Measurements from ENCODE around the gene CLIP4. TPM values are rescaled to one million over a fixed set of nuclear protein-coding genes. Genes with fewer than 3 reads are reported as not detected.

The CLIP4 gene
- total RNA-seq, 5 donors from 2014 or later (not counting 1 experiment from before 2014, with no cell fraction given): 38.4 to 54.2 (median 47.7) TPM

DNA sequence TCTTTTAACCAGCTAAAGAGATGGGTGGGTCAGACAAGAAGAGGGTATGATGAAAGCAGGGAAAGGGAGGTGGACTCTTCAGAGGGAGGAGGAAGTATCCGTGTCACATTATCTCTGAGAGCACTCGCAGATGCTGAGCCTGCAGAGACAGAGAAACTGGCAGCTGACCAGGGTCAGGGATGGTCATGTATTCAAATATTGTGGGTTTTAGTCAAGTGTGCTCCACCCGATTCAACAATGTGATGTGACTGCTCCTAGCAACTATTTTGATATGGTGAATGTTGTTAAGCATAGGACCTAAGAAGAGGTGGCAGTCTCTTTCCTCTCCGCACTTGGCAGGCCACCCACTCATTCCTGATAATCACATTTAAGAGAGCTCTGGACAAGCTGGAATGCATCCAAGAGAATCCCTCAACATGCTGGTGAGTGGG lies 1.3 kb upstream of the CLIP4 start:
- H3K4me1 ChIP-seq (ENCODE audit: control insufficient read depth in 1 of 2, extremely low read depth in 1 of 2, insufficient read depth in 2 of 2, low read length in 2 of 2): peaks cover 10 to 14% of the 10 kb centered on the region in 2 experiments
- no peak overlapping the region for H3K27ac ChIP-seq (ENCODE audit: low read length)
- peaks cover 34 to 37% (median 35%) of the 10 kb centered on the region in 3 donors for H3K4me1 Mint-ChIP-seq
- peaks cover 0 to 3% of the 10 kb centered on the region in 2 donors for H3K27me3 Mint-ChIP-seq
- no peaks in the 10 kb centered on the region for H3K9me3 Mint-ChIP-seq
- POLR2A ChIA-PET: interaction anchor here in 1 of 2 donors (0.5 kb wide), 1 partner anchor 26 kb away, joined by 3 read pairs; no protein-coding TSS in a partner anchor
- H3K36me3 Mint-ChIP-seq: no peaks in the 10 kb centered on the region
- H3K27me3 ChIP-seq (replicated peaks in 1 of 2; ENCODE audit: control insufficient read depth in 2 of 2, extremely low read depth in 1 of 2, insufficient read depth in 2 of 2, low read length in 1 of 2): peaks cover 0 to 4% of the 10 kb centered on the region in 2 experiments
- no peaks in the 10 kb centered on the region for H3K36me3 ChIP-seq (ENCODE audit: control insufficient read depth in 2 of 2, extremely low read depth in 1 of 2, insufficient read depth in 1 of 2, low read length in 1 of 2)
- CTCF ChIA-PET: no interaction called here
- peak overlapping the region; percentile 93 to 97 for H3K27ac Mint-ChIP-seq
- no peak for DNase-seq
- WGBS (ENCODE audit: insufficient coverage): 83% methylated on average over 1 of the region's 4 CpGs
- H3K4me3 ChIP-seq (ENCODE audit: control insufficient read depth in 1 of 2, extremely low read depth in 1 of 2, low read length in 1 of 2): no peak overlapping the region
- ATAC-seq (replicated peaks in 1 of 4): no peak
- peak overlapping the region; percentile 88 to 96 (median 90) for H3K4me3 Mint-ChIP-seq
- no peaks in the 10 kb centered on the region for H3K9me3 ChIP-seq

DNA sequence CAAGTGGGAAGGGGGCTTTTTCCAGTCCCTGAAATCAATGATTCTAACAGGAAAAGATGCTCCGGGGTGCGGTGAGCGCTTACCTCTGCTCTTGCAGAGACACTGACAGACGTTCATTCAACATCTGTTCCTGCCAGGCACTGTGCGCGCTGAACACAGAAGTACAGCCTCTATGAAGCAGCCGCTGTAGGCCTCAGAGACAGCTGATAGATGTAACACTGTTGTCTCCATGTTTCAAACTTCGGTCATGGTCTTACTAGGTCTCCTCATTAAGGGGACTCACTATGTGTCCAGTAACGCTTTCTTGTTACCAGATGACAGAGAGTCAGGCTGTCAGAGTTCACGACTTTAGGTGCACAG lies 649 bp upstream of the CLIP4 start:
- no peak for ATAC-seq (replicated peaks in 1 of 4)
- Histone ChIP-seq H3K9me3 (no peaks in the 10 kb centered on the region), H3K4me1 (ENCODE audit: control insufficient read depth in 1 of 2, extremely low read depth in 1 of 2, insufficient read depth in 2 of 2, low read length in 2 of 2) (peaks cover 14 to 17% of the 10 kb centered on the region in 2 experiments), H3K27me3 (replicated peaks in 1 of 2; ENCODE audit: control insufficient read depth in 2 of 2, extremely low read depth in 1 of 2, insufficient read depth in 2 of 2, low read length in 1 of 2) (peaks cover 0 to 3% of the 10 kb centered on the region in 2 experiments), H3K4me3 (ENCODE audit: control insufficient read depth in 1 of 2, extremely low read depth in 1 of 2, low read length in 1 of 2) (peak overlapping the region; percentile 28 to 54), H3K36me3 (ENCODE audit: control insufficient read depth in 2 of 2, extremely low read depth in 1 of 2, insufficient read depth in 1 of 2, low read length in 1 of 2) (no peaks in the 10 kb centered on the region), H3K27ac (ENCODE audit: low read length) (peak overlapping the region; percentile 70)
- Mint-ChIP-seq H3K27ac (peak overlapping the region; percentile 93 to 97), H3K4me1 (peaks cover 41 to 44% (median 42%) of the 10 kb centered on the region in 3 donors), H3K4me3 (peak overlapping the region; percentile 88 to 96 (median 90)), H3K36me3 (no peaks in the 10 kb centered on the region), H3K27me3 (peaks cover 0 to 2% of the 10 kb centered on the region in 2 donors), H3K9me3 (no peaks in the 10 kb centered on the region)
- peak in 10 of 35 experiments; percentile 0 to 32 (median 9) for DNase-seq
- WGBS (ENCODE audit: insufficient coverage): 68% methylated on average over 10 of the region's 10 CpGs
- POLR2A ChIA-PET: no interaction called here
- CTCF ChIA-PET: interaction anchor here in 1 of 2 donors (0.7 kb wide), 1 partner anchor 366 kb away, joined by 3 read pairs; no protein-coding TSS in a partner anchor

DNA sequence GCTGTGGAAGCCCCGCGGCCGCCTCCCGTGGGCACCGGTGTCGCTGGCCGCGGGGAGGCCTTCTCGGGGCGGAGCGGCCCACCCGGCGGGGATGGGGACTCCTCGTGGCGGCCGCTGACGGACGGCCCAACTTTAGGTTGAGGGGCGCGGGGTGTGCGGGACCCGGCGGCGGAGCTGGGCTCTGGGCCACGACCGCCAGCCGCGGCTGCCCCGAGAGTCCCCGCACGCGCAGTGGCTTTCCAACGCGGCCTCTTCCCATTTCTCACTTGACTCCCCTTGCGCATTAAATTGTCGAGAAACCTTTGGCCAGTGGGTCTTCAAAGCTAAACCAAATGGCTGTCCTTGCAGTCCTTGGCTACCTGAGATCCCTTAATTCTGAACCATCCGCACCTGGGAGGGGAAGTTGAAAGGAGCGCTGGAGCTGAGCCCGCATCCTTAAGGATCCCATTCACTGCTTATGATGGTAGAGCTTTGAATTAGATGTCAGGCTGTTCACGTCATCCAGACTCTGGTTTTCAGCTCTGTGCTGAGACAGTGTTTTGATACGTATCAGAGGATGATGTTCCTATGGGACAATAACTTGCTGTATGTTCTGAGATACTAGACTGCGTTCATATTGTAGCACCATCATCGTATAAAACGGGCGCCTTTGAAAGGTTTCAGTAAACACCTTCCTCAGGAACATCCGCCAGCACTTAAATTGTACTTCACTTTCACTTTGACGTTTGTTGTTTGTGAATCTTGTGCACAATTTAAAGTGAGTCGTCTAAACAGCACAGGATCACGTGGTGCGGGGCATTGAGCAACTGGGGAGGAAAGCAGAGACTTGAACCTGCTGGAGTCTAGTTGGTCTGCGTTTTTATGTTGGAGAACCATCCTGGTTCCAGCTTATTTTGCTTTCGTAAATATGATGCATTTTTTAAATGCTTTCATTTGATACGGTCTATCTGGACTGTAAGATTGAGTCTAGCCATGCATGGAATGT lies 874 bp downstream of the CLIP4 start:
- H3K27ac Mint-ChIP-seq: peak overlapping the region; percentile 83 to 97
- peaks cover 56 to 59% (median 57%) of the 10 kb centered on the region in 3 donors for H3K4me1 Mint-ChIP-seq
- H3K36me3 Mint-ChIP-seq: peaks cover 1% of the 10 kb centered on the region
- ChIA-PET CTCF (interaction anchor here (0.5 to 2.7 kb wide), 5 partner anchors 14 to 246 kb away, joined by 3 to 10 read pairs (median 6); partner anchors contain the start of gene TRMT61B (in 1 of the 2)), POLR2A (interaction anchor here (0.6 to 2.8 kb wide), 6 partner anchors 11 to 353 kb away, joined by 3 to 10 read pairs (median 4); no protein-coding TSS in a partner anchor)
- Histone ChIP-seq H3K27me3 (replicated peaks in 1 of 2; ENCODE audit: control insufficient read depth in 2 of 2, extremely low read depth in 1 of 2, insufficient read depth in 2 of 2, low read length in 1 of 2) (no peaks in the 10 kb centered on the region), H3K4me3 (ENCODE audit: control insufficient read depth in 1 of 2, extremely low read depth in 1 of 2, low read length in 1 of 2) (peak overlapping the region; percentile 67 to 89), H3K27ac (ENCODE audit: low read length) (peak overlapping the region; percentile 87), H3K4me1 (ENCODE audit: control insufficient read depth in 1 of 2, extremely low read depth in 1 of 2, insufficient read depth in 2 of 2, low read length in 2 of 2) (peaks cover 14 to 19% of the 10 kb centered on the region in 2 experiments), H3K9me3 (no peaks in the 10 kb centered on the region), H3K36me3 (ENCODE audit: control insufficient read depth in 2 of 2, extremely low read depth in 1 of 2, insufficient read depth in 1 of 2, low read length in 1 of 2) (no peaks in the 10 kb centered on the region)
- H3K27me3 Mint-ChIP-seq: no peaks in the 10 kb centered on the region
- H3K9me3 Mint-ChIP-seq: no peaks in the 10 kb centered on the region
- peak; percentile 13 to 85 (median 73) for DNase-seq
- WGBS (ENCODE audit: insufficient coverage): under 1% methylated on average over 45 of the region's 53 CpGs
- peak; percentile 55 to 69 (median 57) for ATAC-seq (replicated peaks in 1 of 4)
- peak overlapping the region; percentile 90 to 96 (median 96) for H3K4me3 Mint-ChIP-seq

DNA sequence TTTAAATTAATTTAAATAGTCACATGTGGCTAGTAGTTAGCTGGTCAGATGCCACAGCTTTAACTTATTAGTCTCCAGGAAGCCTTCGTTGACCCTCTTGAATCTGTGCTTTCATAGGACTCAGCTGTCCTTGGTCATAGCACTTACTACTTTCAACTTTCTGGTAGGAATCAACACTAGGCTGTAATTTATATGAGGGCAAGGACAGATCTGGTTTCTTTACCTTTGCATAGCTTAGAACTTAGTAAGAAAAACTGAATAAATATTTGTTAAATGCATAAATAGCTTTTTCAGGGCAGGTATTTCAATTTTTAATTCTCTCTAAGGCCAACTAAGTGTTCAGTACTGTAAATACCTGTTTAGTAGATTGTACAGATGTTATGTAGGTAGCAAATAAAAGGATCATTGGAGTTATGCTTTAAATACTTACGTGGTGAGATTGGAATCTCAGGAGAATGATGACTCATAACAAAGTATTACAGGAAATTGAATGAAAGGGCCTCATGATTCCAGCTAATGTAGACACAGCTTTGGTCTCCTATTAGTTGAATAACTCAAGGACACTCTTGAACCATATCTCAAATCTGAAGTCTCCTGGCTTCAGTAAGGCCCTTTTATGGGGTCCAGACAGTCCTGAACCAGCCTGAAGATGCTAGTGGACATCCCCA lies 2.6 kb downstream of the CLIP4 start:
- no peaks in the 10 kb centered on the region for H3K27me3 ChIP-seq (replicated peaks in 1 of 2; ENCODE audit: control insufficient read depth in 2 of 2, extremely low read depth in 1 of 2, insufficient read depth in 2 of 2, low read length in 1 of 2)
- H3K27ac ChIP-seq (ENCODE audit: low read length): no peak overlapping the region
- POLR2A ChIA-PET: interaction anchor here (0.6 to 2.8 kb wide), 5 partner anchors 11 to 248 kb away, joined by 3 to 10 read pairs (median 3); partner anchors contain the start of gene TRMT61B (in 1 of the 2)
- no peak for DNase-seq
- CTCF ChIA-PET: interaction anchor here in 1 of 2 donors (1.0 to 2.7 kb wide), 3 partner anchors 12 to 247 kb away, joined by 4 to 10 read pairs (median 8); partner anchors contain the start of gene TRMT61B
- no peak for ATAC-seq (replicated peaks in 1 of 4)
- peak overlapping the region; percentile 13 to 83 for H3K27ac Mint-ChIP-seq
- no peaks in the 10 kb centered on the region for H3K9me3 Mint-ChIP-seq
- peaks cover 61 to 65% (median 63%) of the 10 kb centered on the region in 3 donors for H3K4me1 Mint-ChIP-seq
- H3K36me3 Mint-ChIP-seq: peaks cover 17% of the 10 kb centered on the region
- peaks cover 0 to 1% of the 10 kb centered on the region in 2 donors for H3K36me3 ChIP-seq (ENCODE audit: control insufficient read depth in 2 of 2, extremely low read depth in 1 of 2, insufficient read depth in 1 of 2, low read length in 1 of 2)
- peaks cover 14 to 19% of the 10 kb centered on the region in 2 experiments for H3K4me1 ChIP-seq (ENCODE audit: control insufficient read depth in 1 of 2, extremely low read depth in 1 of 2, insufficient read depth in 2 of 2, low read length in 2 of 2)
- H3K27me3 Mint-ChIP-seq: no peaks in the 10 kb centered on the region
- H3K9me3 ChIP-seq: no peaks in the 10 kb centered on the region
- no peak overlapping the region for H3K4me3 ChIP-seq (ENCODE audit: control insufficient read depth in 1 of 2, extremely low read depth in 1 of 2, low read length in 1 of 2)
- WGBS (ENCODE audit: insufficient coverage): no CpG with 5 or more reads among the region's 2 CpGs
- H3K4me3 Mint-ChIP-seq: peak overlapping the region in 2 of 3 donors; percentile 90 to 96

DNA sequence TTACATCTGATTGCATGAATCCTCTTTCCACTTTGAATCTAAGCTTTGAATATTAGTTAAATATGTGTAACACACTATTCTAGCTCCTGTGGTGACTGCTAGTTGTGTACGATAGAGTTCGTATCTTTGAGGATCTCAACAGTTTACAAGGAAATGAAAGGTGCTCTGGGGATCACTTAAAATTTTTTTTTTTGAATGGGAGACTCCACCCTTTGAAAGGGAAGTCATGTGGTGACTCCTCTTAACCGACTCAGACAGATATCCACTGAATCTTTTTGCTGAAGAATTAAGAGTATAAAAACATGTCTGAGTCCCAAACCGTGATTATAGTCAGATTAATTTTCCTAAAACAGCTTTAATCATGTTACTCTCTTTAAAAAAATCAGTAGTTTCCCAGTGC lies 4.0 kb downstream of the CLIP4 start:
- peaks cover 14 to 19% of the 10 kb centered on the region in 2 experiments for H3K4me1 ChIP-seq (ENCODE audit: control insufficient read depth in 1 of 2, extremely low read depth in 1 of 2, insufficient read depth in 2 of 2, low read length in 2 of 2)
- CTCF ChIA-PET: no interaction called here
- H3K4me3 ChIP-seq (ENCODE audit: control insufficient read depth in 1 of 2, extremely low read depth in 1 of 2, low read length in 1 of 2): no peak overlapping the region
- H3K27ac ChIP-seq (ENCODE audit: low read length): no peak overlapping the region
- no CpG with 5 or more reads among the region's 4 CpGs for WGBS (ENCODE audit: insufficient coverage)
- peak overlapping the region in 1 of 2 donors; percentile 22 for H3K27ac Mint-ChIP-seq
- POLR2A ChIA-PET: interaction anchor here in 1 of 2 donors (0.6 kb wide), 1 partner anchor 161 kb away, joined by 6 read pairs; no protein-coding TSS in a partner anchor
- peaks cover 63 to 69% (median 65%) of the 10 kb centered on the region in 3 donors for H3K4me1 Mint-ChIP-seq
- peaks cover 3% of the 10 kb centered on the region for H3K9me3 ChIP-seq
- no peaks in the 10 kb centered on the region for H3K27me3 ChIP-seq (replicated peaks in 1 of 2; ENCODE audit: control insufficient read depth in 2 of 2, extremely low read depth in 1 of 2, insufficient read depth in 2 of 2, low read length in 1 of 2)
- H3K27me3 Mint-ChIP-seq: no peaks in the 10 kb centered on the region
- peaks cover 2 to 14% of the 10 kb centered on the region in 2 donors for H3K36me3 ChIP-seq (ENCODE audit: control insufficient read depth in 2 of 2, extremely low read depth in 1 of 2, insufficient read depth in 1 of 2, low read length in 1 of 2)
- peaks cover 30% of the 10 kb centered on the region for H3K36me3 Mint-ChIP-seq
- peaks cover 5 to 10% (median 6%) of the 10 kb centered on the region in 3 donors for H3K9me3 Mint-ChIP-seq
- peak in 1 of 35 experiments; percentile 16 for DNase-seq
- no peak overlapping the region for H3K4me3 Mint-ChIP-seq
- ATAC-seq (replicated peaks in 1 of 4): no peak
